Astrocyte (in vitro differentiated cells and primary cell): ENCODE data around the gene PCDHA5. TPM values are rescaled to one million over a fixed set of nuclear protein-coding genes. Genes with fewer than 3 reads are reported as not detected.
"Not testable (repeated sequence)": the region's sequence is repeated elsewhere in the genome, so short reads cannot be mapped to it uniquely, and the experiment has no call there.

Source experiments
- DNase-seq: peaks from one replicate; pipeline ENCODE4 v3.0.0-alpha.2; 2010; ENCODE audit warnings: low read depth
- FAIRE-seq: peaks from 2 replicates; lab custom pipeline; 2011; peaks lifted over from hg19 to GRCh38; lab: Jason Lieb, UNC
- H2AFZ ChIP-seq: 2 replicates; pipeline ENCODE4 v1.6.0; 2012; ENCODE audit warnings: low read depth, low read length, inconsistent platforms
- H3K27ac ChIP-seq: 2 replicates; pipeline ENCODE4 v1.5.1; 2011; ENCODE audit warnings: low read depth, low read length, inconsistent platforms
- H3K27me3 ChIP-seq: 2 replicates; pipeline ENCODE4 v1.6.0; 2011; ENCODE audit warnings: low read length, inconsistent platforms; ENCODE audit not compliant: insufficient read depth
- H3K36me3 ChIP-seq: 2 replicates; pipeline ENCODE4 v1.5.1; 2011; ENCODE audit warnings: low read length, inconsistent platforms; ENCODE audit not compliant: insufficient read depth
- H3K4me1 ChIP-seq: 2 replicates; pipeline ENCODE4 v1.5.1; 2011; ENCODE audit warnings: low read length, inconsistent platforms; ENCODE audit not compliant: insufficient read depth
- H3K4me2 ChIP-seq: 2 replicates; pipeline ENCODE4 v1.6.0; 2012; ENCODE audit warnings: low read length, inconsistent platforms
- H3K4me3 ChIP-seq: 2 replicates; pipeline ENCODE4 v1.5.1; 2011; ENCODE audit warnings: low read depth, mild to moderate bottlenecking, low read length, inconsistent platforms; ENCODE audit not compliant: insufficient read depth
- H3K79me2 ChIP-seq: 2 replicates; pipeline ENCODE4 v1.6.0; 2012; ENCODE audit warnings: mild to moderate bottlenecking, low read length, inconsistent platforms; ENCODE audit not compliant: insufficient read depth
- H3K9ac ChIP-seq: 2 replicates; pipeline ENCODE4 v1.6.0; 2012; ENCODE audit warnings: mild to moderate bottlenecking, low read length, inconsistent platforms
- H3K9me3 ChIP-seq: 2 replicates; pipeline ENCODE4 v1.5.1; 2012; ENCODE audit warnings: low read depth, mild to moderate bottlenecking, low read length, inconsistent platforms; ENCODE audit not compliant: insufficient read depth
- H4K20me1 ChIP-seq: 2 replicates; pipeline ENCODE4 v1.6.0; 2012; ENCODE audit warnings: low read length, inconsistent platforms; ENCODE audit not compliant: insufficient read depth
- H3K27ac Mint-ChIP-seq: one replicate; pipeline ENCODE4 v1.8.0; 2021; ENCODE audit warnings: mild to moderate bottlenecking, mixed read lengths; ENCODE audit not compliant: unreplicated experiment
- H3K27me3 Mint-ChIP-seq: one replicate; pipeline ENCODE4 v1.8.0; 2021; ENCODE audit warnings: low read depth, mixed read lengths; ENCODE audit not compliant: unreplicated experiment
- H3K36me3 Mint-ChIP-seq: one replicate; pipeline ENCODE4 v1.8.0; 2021; ENCODE audit warnings: low read depth, mixed read lengths; ENCODE audit not compliant: unreplicated experiment
- H3K4me1 Mint-ChIP-seq: one replicate; pipeline ENCODE4 v1.8.0; 2021; ENCODE audit warnings: low read depth, mixed read lengths; ENCODE audit not compliant: unreplicated experiment
- H3K4me3 Mint-ChIP-seq: one replicate; pipeline ENCODE4 v1.8.0; 2021; ENCODE audit warnings: mild to moderate bottlenecking, moderate library complexity, mixed read lengths; ENCODE audit not compliant: unreplicated experiment
- H3K9me3 Mint-ChIP-seq: one replicate; pipeline ENCODE4 v1.8.0; 2021; ENCODE audit warnings: mild to moderate bottlenecking, mixed read lengths; ENCODE audit not compliant: unreplicated experiment
- CTCF ChIP-seq: IDR thresholded peaks from 2 replicates; pipeline ENCODE4 v1.5.1; 2011; ENCODE audit warnings: low read depth, mild to moderate bottlenecking, inconsistent platforms, low read length, moderate library complexity; ENCODE audit not compliant: insufficient read depth
- EZH2 ChIP-seq: IDR thresholded peaks from 2 replicates; pipeline ENCODE4 v1.6.1; 2012; ENCODE audit warnings: mild to moderate bottlenecking, low read length, inconsistent platforms; ENCODE audit not compliant: insufficient read depth
- total RNA-seq: library from RNA; stranded (reverse); gene quantifications from 2 replicates; pipeline ENCODE4 v1.2.1, GENCODE V29; 2021

Gene PCDHA5
- total RNA-seq, 1 donor from 2014 or later: 1.7 TPM

GRCh38 chr5:140823475-140823874 is 2.1 kb downstream of the PCDHA5 start:
- no peak overlapping the region for H2AFZ ChIP-seq
- no peak overlapping the region for H3K9ac ChIP-seq
- Mint-ChIP-seq H3K4me3 (no peak overlapping the region), H3K9me3 (peaks cover 3% of the 10 kb centered on the region), H3K27me3 (no peaks in the 10 kb centered on the region), H3K4me1 (no peaks in the 10 kb centered on the region), H3K27ac (no peak overlapping the region), H3K36me3 (peaks cover 15% of the 10 kb centered on the region)
- H4K20me1 ChIP-seq: no peaks in the 10 kb centered on the region
- no peak overlapping the region for H3K27ac ChIP-seq
- DNase-seq (no peak), FAIRE-seq (no peak)
- no peaks in the 10 kb centered on the region for H3K79me2 ChIP-seq
- H3K4me2 ChIP-seq: no peak overlapping the region
- H3K36me3 ChIP-seq: no peaks in the 10 kb centered on the region
- H3K9me3 ChIP-seq: peaks cover 13% of the 10 kb centered on the region
- H3K27me3 ChIP-seq: no peaks in the 10 kb centered on the region
- no peak for TF ChIP-seq EZH2
- TF ChIP-seq CTCF: no peak
- no peaks in the 10 kb centered on the region for H3K4me1 ChIP-seq
- no peak overlapping the region for H3K4me3 ChIP-seq

- Histone ChIP-seq H3K4me2 (no peak within 1 kb of the TSS), H3K4me3 (no peak within 1 kb of the TSS), H3K36me3 (no peaks in the 10 kb centered on the region), H2AFZ (no peak within 1 kb of the TSS), H3K9me3 (peaks cover 10% of the 10 kb centered on the region), H3K4me1 (no peaks in the 10 kb centered on the region), H3K79me2 (no peaks in the 10 kb centered on the region), H3K27ac (no peak within 1 kb of the TSS), H3K9ac (no peak within 1 kb of the TSS), H4K20me1 (no peaks in the 10 kb centered on the region), H3K27me3 (no peaks in the 10 kb centered on the region)
- H3K27me3 Mint-ChIP-seq: no peaks in the 10 kb centered on the region
- no peaks in the 10 kb centered on the region for H3K4me1 Mint-ChIP-seq
- H3K27ac Mint-ChIP-seq: no peak within 1 kb of the TSS
- peaks cover 6% of the 10 kb centered on the region for H3K9me3 Mint-ChIP-seq
- H3K36me3 Mint-ChIP-seq: peaks cover 15% of the 10 kb centered on the region
- TF ChIP-seq CTCF: no peak
- no peak for TF ChIP-seq EZH2
- FAIRE-seq (no peak), DNase-seq (no peak)
- H3K4me3 Mint-ChIP-seq: peak within 1 kb of the TSS; percentile 74
Measured at GRCh38 chr5:140827704-140828361, 6.4 kb downstream of the PCDHA5 start, which contains the start of gene PCDHA6. TSS of gene PCDHA6 (plus strand) at chr5:140827960. CDS start at chr5:140828092, 132 bp downstream.

GRCh38 chr5:140828362-140828737 is 6.9 kb downstream of the PCDHA5 start:
- no peak for DNase-seq
- FAIRE-seq: no peak
- Mint-ChIP-seq H3K4me3 (peak overlapping the region; percentile 64), H3K27me3 (no peaks in the 10 kb centered on the region), H3K27ac (no peak overlapping the region), H3K9me3 (peaks cover 6% of the 10 kb centered on the region), H3K4me1 (no peaks in the 10 kb centered on the region), H3K36me3 (peaks cover 14% of the 10 kb centered on the region)
- Histone ChIP-seq H3K4me1 (no peaks in the 10 kb centered on the region), H3K9ac (no peak overlapping the region), H3K27ac (no peak overlapping the region), H3K27me3 (no peaks in the 10 kb centered on the region), H3K4me2 (no peak overlapping the region), H3K4me3 (no peak overlapping the region), H4K20me1 (no peaks in the 10 kb centered on the region), H2AFZ (no peak overlapping the region), H3K36me3 (no peaks in the 10 kb centered on the region), H3K79me2 (no peaks in the 10 kb centered on the region), H3K9me3 (peaks cover 9% of the 10 kb centered on the region)
- TF ChIP-seq CTCF (no peak), EZH2 (no peak)

- Mint-ChIP-seq H3K9me3 (peaks cover 11% of the 10 kb centered on the region), H3K36me3 (peaks cover 18% of the 10 kb centered on the region)
- not testable (repeated sequence) for H3K9ac ChIP-seq, FAIRE-seq, H3K36me3 ChIP-seq, H3K9me3 ChIP-seq, H3K4me3 ChIP-seq, H4K20me1 ChIP-seq, H2AFZ ChIP-seq, H3K27me3 ChIP-seq, H3K4me1 Mint-ChIP-seq, H3K27ac Mint-ChIP-seq, DNase-seq, H3K4me1 ChIP-seq, H3K4me2 ChIP-seq, H3K4me3 Mint-ChIP-seq, H3K27me3 Mint-ChIP-seq, H3K79me2 ChIP-seq, H3K27ac ChIP-seq
Measured at GRCh38 chr5:140829511-140830501, 8.4 kb downstream of the PCDHA5 start.
